Stimulated activated CD4-positive, alpha-beta T cell treated with anti-CD3 and anti-CD28 coated beads, Interleukin-4, amount 100 ng/mL, for 1 hour (primary cell): Measurements from ENCODE around the gene EN2.

Experiments used
- DNase-seq: peaks from one replicate; pipeline ENCODE4 v3.0.0-alpha.2; 2020

Gene EN2

DNA sequence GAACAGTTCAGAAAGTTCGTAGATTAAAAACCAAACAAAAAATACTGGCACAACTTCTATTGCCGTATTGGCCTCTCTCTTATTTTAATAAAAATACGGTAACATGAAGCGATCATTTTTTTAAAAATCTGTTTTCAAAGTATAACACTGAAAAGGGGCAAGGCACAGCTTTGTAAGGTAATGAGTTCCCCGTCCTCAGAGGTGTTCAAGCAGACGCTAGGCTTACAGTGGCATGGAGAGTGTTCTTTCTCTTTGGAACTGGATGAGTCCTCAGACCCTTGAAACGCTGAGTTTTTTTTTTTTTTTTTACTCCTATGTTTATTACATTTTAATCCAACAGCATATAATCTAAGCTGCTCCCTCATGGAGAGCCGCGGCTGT, 7.8 kb downstream of the EN2 start:
- DNase-seq, result no peak

DNA sequence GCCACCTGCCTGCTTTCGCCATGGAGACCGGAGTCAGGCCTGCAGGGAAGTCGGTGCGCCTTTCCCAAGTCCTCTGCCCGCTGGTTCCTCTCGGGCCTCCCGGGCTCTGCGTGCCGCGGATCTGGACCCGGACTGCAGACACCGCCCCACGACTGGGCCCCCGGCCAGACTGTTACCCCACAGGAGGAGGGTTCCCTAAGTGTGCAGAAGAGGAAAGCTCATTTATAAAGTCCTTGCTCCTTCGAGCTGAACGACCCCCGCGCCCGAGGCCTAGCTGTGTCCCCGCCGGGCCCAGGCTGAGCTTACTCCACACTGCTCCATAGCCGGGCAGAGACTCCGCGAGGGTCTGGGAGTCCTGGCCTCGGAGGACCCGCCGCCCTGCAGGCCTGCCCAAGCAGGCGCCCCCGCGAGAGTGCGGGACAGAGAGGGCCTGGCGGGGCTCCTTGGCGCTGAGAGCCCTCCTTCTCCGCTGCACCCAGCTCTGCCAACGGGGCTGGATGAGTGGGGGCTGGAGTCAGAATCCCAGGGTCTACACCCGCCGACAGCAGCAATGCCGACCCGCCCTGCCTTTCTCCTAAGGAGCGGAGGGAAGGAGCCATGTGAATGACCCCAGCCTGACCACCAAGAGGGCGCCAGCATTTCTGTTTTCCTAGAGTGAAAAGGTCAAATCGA, 8.3 kb downstream of the EN2 start:
- DNase-seq, result no peak

DNA sequence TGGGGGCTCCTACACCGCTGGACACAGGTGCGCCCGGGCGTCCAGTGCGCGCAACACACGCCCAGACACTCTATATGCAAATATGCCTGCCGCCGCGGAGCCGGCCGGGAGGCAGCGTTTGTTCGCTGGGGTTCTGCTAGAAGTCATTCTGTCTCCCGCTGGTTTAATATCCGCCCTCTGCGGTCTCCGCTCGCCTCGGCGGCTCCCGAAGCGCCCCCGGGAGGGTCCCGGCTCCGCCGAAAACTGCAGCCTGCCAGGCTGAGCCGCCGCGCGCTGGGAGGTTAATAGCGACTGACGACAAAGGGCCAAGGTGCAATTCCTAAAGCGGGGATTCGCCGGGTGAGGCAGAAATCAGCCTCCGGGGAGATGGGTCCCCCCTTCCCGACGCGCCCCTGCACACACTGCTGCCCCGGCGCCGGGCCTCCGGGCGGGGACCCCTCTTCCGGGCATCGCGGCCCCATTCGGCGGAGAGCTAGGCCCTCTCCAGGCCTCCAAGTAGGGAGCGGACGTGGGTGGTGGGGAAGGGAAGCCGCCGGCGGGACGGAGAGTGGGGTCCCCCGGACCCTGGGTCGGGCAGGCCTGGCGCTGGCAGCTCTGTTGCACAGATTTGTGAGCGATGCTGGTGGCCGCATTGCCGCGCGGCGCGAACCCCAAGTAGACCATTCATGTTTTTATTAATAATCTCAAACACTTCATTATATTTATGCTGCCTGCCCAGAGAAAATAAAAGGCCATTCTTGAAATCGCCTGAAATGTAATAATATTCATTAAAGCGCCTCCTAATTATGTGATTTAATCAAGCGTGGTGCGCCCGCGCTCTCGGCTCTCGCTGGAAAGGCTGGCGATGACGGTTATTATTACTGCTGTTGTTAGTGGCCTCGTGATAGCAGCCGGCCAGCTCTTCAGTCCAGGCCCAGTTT, 9.1 kb downstream of the EN2 start:
- DNase-seq, result no peak

DNA sequence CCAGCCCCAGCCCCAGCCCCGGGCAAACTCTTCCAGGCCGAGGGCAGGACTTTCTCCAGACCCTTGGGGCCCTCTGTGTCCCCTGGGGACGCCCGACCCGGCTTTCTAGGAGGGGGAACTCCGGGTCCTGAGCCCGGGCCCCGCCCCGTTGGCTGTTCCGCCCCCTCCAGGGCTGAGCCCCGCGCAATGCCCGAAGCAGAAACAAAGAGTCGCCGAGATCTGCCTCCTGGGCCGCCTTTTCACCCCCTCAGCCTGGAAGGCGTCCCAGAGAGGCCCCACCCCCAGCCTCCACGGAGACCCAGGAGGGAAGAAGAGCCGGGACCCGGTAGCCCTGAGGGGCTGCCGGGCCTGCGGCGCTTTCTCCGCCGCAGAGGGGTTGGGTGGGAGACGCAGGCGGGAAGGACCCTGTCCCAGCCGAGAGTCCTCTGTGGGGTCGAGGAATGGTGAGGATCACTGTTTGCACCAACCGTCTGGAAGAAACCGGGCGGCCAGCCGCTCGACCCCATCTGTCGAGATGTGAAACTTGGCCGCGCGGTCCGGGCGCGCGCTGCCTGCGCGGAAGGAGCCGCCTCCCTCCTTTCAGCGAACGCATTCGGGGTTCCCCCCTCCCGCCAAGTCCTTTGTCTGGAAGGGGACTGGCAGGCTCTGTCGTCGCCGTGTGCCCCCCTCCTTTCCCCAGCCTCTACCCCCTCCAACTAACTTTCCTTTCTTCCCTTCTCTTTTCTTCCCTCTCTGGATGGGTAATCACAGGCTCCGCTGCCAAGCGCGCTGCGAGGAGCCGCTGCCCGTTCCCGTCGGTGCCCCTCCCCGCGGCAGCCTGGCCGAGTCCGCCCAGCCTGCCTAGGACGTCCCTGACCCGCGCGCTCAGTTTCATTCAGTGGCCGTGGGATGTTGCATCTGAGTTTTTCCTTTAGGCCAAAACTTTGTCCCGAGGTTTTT, 10.2 kb downstream of the EN2 start:
- no peak for DNase-seq

DNA sequence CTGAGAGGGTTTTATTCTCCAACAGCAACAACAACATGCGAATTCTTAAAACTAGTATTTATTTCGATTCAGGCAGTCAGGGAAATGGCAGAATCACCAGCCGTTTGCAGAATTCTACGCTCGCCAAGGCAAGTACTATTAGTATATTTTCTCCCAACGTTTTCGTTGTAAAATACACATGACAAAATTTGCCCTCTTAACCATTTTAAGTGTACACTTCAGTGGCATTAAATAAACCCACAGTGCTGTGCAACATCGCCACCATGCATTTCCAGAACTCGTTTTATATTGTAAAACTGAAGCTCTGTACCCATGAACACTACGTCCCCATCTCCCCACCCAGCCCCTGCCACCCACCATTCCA, 10.8 kb downstream of the EN2 start:
- DNase-seq, result no peak

DNA sequence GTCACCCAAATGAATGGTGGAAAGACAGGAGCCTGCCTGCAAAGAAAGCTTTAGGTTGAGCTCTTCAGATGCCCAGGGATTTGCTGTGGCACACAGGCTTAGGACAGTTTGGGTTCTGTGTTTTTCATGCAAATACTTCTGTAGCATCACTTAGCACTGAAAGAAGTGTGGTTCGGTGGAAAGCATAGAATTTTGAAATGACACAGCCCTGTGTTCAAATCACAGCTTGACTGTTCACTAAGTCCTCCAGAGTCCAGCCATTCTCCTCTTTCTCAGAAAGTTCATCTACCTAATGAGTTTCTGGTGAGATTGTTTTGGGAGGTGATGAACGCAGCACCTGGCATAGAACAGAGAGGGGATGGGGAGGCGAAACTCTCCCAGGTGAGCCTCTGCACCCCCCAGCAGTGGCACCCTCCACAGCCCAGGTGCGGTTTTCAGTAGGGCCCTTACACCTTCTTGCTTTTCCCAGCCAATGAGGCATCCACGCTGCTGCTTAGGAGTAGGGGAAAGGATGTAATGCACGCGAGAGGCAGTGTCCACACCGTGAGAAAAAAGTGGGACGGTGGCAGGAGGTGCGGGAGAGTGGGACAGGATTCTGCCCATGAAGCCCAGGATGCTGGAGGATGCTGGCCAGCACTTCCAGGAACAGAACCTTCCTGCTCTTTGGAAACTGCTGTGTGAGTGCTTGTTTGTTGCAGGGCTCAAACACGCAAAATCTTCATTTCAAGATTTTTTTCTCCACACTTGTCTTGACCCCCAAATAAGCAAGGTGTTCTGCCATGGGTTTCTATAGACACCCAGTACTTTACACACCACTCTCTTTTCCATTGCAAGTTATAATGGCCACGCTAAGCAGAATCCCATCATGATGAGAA, 11.6 kb downstream of the EN2 start:
- DNase-seq, result no peak

DNA sequence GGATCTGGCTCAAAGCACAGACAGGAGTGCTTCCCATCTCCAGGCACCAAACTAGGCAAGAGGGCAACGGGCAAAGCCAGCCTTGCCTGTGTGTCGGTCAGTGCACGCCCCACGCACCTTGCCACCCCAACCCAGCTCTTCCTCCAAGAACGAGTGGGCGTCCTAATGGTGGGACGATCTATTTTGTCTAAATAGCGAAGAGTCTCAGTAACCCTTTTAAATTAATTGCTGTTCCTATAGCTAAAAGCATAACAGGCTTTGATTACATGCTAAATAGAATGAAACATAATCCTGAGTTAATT, 12.2 kb downstream of the EN2 start:
- no peak for DNase-seq

DNA sequence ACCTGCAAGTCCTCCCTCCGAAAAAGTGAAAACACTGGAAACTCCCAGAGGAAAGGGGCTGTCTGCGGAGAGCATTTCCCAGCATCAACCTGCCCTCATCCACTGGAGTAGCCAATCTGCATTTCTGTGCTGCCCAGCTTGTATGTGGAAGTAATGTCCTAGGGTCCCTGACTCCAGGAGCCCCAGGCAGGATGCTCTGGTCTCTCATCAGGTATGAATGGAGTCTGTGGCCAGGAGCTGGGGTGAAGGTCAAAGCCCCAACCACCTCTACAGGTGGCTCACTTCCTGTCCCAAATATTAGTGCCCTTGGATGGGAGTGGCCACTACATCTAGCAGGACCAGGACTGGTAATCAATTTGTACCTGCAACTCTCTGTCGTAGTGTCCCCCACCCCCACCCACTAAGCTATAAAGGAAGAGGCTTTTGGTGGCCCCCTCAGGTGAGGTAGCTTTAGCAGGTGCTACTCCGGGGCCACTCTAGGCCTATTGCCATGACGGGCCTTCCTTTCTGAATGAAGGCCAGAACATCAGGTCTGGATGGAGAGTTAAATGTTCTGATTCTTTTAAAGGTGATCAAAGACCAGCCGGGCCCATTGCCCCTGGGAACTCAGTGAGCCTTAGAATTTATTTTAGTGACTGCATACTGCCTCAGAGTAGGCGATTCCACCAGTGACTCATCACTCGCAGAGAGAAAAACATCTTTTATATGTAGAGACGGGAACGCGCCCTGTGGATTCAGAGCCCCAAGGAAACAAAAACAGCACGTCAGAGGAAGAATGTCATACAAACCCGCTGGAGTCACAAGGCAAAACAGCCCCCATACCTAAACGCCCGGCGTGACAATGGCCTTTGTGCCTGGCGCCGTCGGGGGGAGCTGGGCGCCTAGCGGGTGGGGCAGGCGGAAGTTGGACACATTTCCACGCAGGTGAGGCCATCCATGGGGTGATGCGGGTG, 13.0 kb downstream of the EN2 start:
- no peak for DNase-seq

DNA sequence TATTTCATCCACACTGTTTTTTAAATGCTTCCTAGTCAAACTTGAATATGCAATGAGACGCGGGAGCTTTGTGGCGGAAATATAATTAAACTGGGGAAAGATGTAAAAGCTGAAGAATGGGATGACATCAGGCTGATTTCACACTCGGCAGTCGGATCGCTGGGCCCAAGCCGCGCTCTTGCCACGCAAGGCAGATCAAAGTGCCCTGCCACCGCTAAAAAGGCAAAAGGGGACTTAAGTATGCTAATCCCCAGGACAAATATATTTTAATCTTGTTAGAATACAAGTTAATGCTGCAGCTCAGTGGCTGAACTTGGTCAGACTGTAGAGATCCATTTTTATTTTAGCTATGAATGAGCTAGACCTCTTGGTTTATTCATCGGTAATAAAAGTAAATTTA, 13.8 kb downstream of the EN2 start:
- no peak for DNase-seq

DNA sequence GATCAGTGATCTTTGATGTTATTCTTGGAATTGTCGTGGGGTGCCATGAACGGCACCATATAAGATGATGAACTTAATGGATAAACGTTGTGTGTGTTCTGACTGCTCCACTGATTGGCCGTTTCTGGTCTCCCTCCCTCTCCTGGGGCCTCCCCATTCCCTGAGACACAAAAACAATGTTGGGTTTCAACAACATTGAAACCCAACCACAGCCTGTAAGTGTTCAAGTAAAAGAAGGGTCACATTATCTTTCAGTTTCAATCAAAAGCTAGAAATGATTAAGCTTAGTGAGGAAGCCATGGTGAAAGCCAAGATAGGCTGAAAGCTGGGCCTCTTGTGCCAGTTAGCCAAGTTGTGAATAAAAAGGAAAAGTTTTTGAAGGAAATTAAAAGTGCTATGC, 19.5 kb downstream of the EN2 start:
- no peak for DNase-seq

DNA sequence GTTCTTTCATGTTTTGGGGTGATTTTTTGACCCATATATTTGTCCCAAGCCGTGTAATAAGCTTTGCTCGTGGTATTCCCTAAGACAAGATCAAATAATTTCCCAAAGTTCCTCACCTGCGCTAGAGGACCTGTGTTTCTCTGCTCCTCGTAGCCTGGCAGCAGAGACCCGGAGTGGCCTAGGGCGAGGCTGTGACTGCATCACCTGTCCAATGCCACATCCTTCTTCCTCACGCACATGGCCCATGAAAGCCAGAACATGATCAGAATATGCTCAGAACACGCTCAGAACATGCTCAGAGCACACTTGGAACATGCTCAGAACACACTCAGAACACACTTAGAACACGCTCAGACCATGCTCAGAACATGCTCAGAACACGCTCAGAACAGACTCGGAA, 23.8 kb downstream of the EN2 start:
- no peak for DNase-seq

DNA sequence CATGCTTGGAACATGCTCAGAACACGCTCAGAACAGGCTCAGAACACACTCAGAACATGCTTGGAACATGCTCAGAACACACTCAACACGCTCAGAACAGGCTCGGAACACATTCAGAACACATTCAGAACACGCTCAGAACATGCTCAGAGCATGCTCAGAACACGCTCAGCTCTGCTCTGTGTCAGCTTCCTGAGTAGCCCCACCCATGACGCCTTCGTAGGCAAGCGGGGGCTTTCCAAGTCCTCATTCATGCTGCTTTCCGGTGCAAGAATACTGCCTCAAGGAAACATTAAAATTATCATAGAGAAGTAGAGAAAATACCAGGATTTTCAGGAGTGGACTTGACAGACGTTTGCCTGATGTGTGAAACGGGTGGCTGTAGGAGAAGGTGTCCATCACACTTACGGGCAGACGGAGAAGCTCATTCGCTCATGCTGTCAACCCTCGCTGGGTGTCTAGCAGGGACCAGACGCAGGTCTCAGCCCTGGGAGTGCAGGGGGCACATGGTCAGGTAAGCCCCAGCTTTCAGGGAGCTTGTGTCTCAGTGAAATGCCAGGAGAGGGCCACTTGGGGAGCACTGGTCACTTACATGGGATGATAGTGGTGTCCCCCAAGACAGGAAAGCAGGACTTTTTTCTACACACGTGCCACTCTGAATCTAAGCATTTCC, 24.7 kb downstream of the EN2 start:
- no peak for DNase-seq

DNA sequence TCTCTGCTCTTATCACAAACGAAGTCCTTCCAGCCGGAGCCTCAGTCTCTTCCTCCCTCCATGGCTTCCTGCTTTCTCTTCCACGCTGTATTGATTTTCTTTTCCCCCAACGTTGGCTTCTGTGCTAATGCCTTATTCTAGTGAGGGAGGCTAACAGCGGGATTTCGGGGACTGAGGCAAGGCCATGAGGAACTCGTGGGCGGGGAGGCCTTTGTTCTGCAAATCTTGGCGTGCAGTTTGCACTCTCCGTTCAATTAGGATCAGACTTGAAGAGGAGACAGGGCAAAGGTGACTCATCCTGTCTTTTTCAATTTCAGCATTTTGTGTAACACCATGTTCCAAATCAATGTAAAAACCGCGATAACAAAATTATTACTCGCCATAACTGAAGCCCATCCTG, 25.3 kb downstream of the EN2 start:
- DNase-seq, result no peak

DNA sequence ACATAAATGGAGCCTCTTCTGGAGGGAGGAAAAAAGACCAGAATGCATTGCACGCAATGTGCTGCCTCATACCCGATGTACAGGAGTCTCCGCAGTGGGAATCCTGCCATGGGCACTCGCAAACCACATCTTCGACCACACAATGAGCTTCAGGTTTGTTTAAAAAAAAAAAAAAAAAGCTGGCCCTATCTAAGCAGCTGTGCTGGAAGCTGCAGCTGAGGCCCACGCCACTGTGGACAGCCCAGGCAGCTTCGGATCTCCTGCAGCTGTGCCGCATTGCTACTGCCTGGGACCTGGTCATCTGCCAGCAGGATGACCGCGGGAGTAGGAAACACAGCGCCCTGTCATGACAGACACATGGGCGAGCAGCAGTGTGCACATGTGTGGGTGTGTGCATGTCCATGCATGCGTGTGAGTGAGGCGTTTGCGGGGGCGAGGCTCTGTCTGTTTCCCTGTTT, 26.0 kb downstream of the EN2 start:
- DNase-seq, result no peak

DNA sequence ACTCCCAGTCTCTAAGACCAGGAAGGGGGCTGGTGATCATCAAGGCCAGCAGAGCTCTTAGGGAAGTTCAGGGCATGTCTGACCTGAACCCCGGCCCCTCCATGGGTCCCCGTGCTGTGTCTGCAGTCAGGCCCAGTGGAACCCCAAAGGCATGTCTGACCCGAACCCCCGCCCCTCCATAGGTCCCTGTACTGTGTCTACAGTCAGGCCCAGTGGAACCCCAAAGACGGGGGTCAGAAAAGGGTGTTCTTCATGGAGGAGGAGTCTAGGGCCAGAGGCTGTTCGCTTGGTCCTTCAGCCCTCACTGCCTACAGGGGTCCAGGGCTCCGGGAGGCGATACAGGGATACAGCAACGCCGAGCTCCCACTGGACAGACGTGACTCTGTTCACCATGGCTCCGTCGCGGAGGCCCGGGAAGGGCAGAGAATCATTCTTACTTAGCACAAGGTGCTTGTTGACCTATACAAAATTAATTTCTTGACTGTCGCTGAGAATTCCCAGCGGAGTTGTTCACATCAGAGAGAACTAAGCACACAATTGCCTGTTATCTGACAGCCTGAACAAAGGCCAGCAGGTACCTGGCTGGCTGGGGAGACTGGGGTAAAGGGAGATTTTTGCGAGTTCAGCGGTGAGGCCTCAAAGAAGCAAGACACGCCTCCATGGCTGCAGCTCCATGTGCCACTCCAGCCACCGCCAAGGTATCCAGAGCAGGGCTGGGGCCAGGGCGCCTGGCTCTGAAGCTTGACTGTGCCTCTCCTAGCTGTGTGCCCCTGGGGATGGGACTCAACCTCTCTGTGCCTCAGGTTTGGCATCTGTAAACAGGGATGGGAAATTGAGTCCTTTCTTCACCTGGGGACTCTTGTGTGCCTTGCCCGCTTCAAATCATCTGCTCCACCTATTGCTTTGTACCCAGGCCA, 26.8 kb downstream of the EN2 start:
- no peak for DNase-seq

DNA sequence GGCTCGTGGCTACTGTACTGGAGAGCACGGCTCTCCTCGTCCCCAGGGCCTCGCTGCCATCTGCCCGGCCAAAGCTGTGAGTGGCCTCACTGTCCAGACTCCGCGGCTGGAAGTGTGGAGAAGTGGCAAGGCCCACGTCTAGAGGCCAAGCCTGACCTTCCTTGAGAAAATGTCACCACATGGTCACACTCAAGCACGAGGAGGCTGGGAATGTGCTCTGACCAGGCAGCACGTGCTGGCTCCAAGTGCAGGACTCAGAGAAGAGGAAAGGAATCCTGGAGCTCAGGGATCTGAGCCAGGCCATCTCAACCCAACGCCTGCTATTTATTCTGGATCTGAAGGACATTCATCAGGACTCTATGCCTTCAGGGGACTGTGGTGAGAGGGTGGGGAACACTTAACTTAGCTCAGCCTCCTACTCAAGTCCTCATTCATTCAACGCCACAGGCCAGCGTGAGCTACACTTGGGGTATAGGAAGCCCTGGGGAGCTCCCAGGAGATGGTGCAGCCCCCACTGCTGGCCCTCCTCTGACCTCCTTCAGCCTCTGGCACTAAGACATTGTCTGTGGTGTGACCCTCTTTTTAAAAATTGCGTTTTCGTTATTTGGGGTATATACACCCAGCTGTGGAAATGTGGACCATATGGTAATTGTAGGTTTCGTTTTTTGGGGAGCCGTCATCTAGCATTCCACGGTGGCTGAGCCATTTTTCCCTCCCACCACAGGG, 29.0 kb downstream of the EN2 start:
- no peak for DNase-seq

DNA sequence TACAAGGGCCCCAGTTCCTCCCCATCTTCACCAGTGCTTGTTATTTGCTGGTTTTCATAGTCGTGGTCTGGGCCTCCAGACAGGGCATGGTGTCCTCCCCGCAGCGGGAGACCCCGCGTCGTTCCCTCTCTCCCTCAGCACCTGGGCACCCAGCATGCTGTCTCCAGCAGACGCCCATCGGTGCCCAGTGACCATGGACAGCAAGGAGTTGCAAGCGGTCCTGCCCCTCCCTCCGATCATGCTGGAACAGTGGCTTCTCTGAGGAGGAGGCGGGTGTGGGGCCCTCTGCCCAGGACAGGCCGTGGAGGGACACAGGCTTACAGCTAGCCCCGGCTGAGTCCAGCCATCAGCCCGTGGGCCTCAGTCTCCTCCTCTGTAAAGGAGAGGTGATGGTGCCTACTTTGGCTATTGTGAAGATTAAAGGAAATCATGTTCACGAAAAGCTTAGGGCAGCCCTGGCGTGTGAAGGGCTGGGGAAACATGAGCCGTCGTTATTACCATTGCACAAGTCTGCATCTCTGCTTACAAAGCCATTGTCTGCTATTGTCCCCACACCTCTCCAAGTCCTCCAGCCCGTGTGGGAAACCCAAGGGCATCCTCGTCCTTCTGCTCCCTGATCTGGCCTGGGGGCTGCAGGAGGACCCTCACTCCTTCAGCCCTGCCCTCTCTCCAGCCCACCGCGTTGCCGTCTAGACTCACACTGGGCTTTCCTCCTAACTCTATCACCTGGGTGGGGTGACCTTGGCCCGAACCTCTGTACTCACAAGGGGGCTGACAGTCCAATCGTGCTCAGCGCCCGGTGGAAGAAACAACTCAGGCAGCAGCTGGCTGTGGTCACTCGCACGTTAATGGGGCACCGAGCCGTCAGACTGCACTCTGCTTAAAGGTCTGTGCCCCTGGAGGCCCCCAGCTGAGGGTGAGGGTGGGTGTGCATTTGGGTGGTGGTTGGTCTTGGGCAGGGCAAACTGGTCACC, 29.9 kb downstream of the EN2 start:
- no peak for DNase-seq
